Keratinocyte (primary cell): ENCODE measurements around the gene ZNF451. TPM values are rescaled to one million over a fixed set of nuclear protein-coding genes. Genes with fewer than 3 reads are reported as not detected.

Source experiments
- DNase-seq: peaks from one replicate; pipeline ENCODE4 v3.0.0-alpha.2; 2011; ENCODE audit warnings: low read depth, missing footprints, low spot score
- FAIRE-seq: peaks from 2 replicates; lab custom pipeline; 2011; peaks lifted over from hg19 to GRCh38; lab: Jason Lieb, UNC
- H2AFZ ChIP-seq: 2 replicates; pipeline ENCODE4 v1.6.0; 2012; ENCODE audit warnings: low read length, control low read depth, inconsistent platforms; ENCODE audit not compliant: control insufficient read depth
- H3K27ac ChIP-seq: 2 replicates; pipeline ENCODE4 v1.5.1; 2011; ENCODE audit warnings: low read length; ENCODE audit not compliant: control insufficient read depth, insufficient read depth
- H3K27me3 ChIP-seq: 3 replicates; pipeline ENCODE4 v1.6.0; 2011; ENCODE audit warnings: low read length; ENCODE audit not compliant: control insufficient read depth, insufficient read depth; ENCODE audit errors: extremely low read depth
- H3K36me3 ChIP-seq, 2 experiments: 2 replicates in 1 of 2; 3 replicates in 1 of 2; pipeline ENCODE4 v1.5.1; 2011; ENCODE audit warnings: low read length in 2 of 2, mild to moderate bottlenecking in 1 of 2; ENCODE audit not compliant: control insufficient read depth in 2 of 2, insufficient read depth in 2 of 2; ENCODE audit errors: extremely low read depth in 1 of 2
- H3K4me1 ChIP-seq: 3 replicates; pipeline ENCODE4 v1.5.1; 2011; ENCODE audit warnings: low read length; ENCODE audit not compliant: control insufficient read depth, insufficient read depth; ENCODE audit errors: extremely low read depth
- H3K4me2 ChIP-seq: 3 replicates; pipeline ENCODE4 v1.6.0; 2011; ENCODE audit warnings: low read depth, low read length; ENCODE audit not compliant: control insufficient read depth, insufficient read depth; ENCODE audit errors: extremely low read depth
- H3K4me3 ChIP-seq, 3 experiments: fragments of 200-600 bp in 1 of 3; sonication (generic) in 1 of 3; 2 replicates in 2 of 3; 3 replicates in 1 of 3; pipeline ENCODE4 v1.5.1; 2011 to 2016; ENCODE audit warnings: low read length in 3 of 3, mild to moderate bottlenecking in 3 of 3, control low read depth in 2 of 3, inconsistent platforms in 1 of 3, low read depth in 1 of 3, mixed read lengths in 1 of 3, mixed run types in 1 of 3, moderate library complexity in 1 of 3; ENCODE audit not compliant: control insufficient read depth in 2 of 3, insufficient read depth in 2 of 3; ENCODE audit errors: extremely low read depth in 1 of 3
- H3K79me2 ChIP-seq: 2 replicates; pipeline ENCODE4 v1.6.0; 2012; ENCODE audit warnings: low read length; ENCODE audit not compliant: control insufficient read depth, insufficient read depth
- H3K9ac ChIP-seq: 3 replicates; pipeline ENCODE4 v1.6.0; 2011; ENCODE audit warnings: low read length; ENCODE audit not compliant: control insufficient read depth, insufficient read depth; ENCODE audit errors: extremely low read depth
- H3K9me1 ChIP-seq: 3 replicates; pipeline ENCODE4 v1.6.0; 2011; ENCODE audit warnings: low read length; ENCODE audit not compliant: control insufficient read depth, insufficient read depth; ENCODE audit errors: extremely low read depth
- H3K9me3 ChIP-seq: 2 replicates; pipeline ENCODE4 v1.5.1; 2012; ENCODE audit warnings: low read depth, low read length; ENCODE audit not compliant: control insufficient read depth
- H4K20me1 ChIP-seq: 3 replicates; pipeline ENCODE4 v1.6.0; 2011; ENCODE audit warnings: low read length; ENCODE audit not compliant: control insufficient read depth, insufficient read depth; ENCODE audit errors: extremely low read depth
- CTCF ChIP-seq, 3 experiments: IDR thresholded peaks in 1 of 3; conservative IDR thresholded peaks in 1 of 3; optimal IDR thresholded peaks in 1 of 3; 2 replicates in 2 of 3; 3 replicates in 1 of 3; pipeline versions ENCODE3 to v1.5.1; 2011; ENCODE audit warnings: low read length in 3 of 3, mild to moderate bottlenecking in 3 of 3, moderate library complexity in 2 of 3, control low read depth in 1 of 3, inconsistent platforms in 1 of 3; ENCODE audit not compliant: insufficient read depth in 2 of 3; ENCODE audit errors: extremely low read depth in 1 of 3
- EZH2 ChIP-seq: IDR thresholded peaks from one replicate; pipeline ENCODE4 v1.6.1; 2012; ENCODE audit warnings: inconsistent platforms, mild to moderate bottlenecking, low read length, moderate library complexity
- dilution Hi-C: fragments of 300-500 bp; cut with MboI; formaldehyde crosslinking; loops from one replicate; pipeline ENCODE4 v1.7.0; 2020; ENCODE audit warnings: low sequenced_read_pairs; ENCODE audit not compliant: extremely low pct_ligation_motif_present
- polyA plus RNA-seq, 5 experiments: library from polyadenylated mRNA; depleted of rRNA in 3 of 5; stranded (reverse) in 3 of 5; stranded (forward) in 1 of 5; unstranded in 1 of 5; fragments of >200 nt; gene quantifications; 1 replicate in 1 of 5; 2 replicates in 3 of 5; 3 replicates in 1 of 5; pipeline versions ENCODE4 v1.2.1 to v1.2.3, GENCODE V29; 2011 to 2012; ENCODE audit warnings: missing spikeins in 2 of 5, low read depth in 1 of 5, low replicate concordance in 1 of 5

ZNF451 gene
- polyA plus RNA-seq, 1 donor (not counting 4 experiments of a cell fraction or from before 2014, with no cell fraction given), result 32.1 TPM

GRCh38 chr6:57138026-57138425 is 48.0 kb downstream of the ZNF451 start:
- H3K4me2 ChIP-seq, result no peak overlapping the region
- H3K27me3 ChIP-seq, result no peaks in the 10 kb centered on the region
- dilution Hi-C loops, result no loop called here
- H3K9ac ChIP-seq, result no peak overlapping the region
- DNase-seq (no peak), FAIRE-seq (no peak)
- H3K79me2 ChIP-seq, result no peaks in the 10 kb centered on the region
- H3K9me3 ChIP-seq, result no peaks in the 10 kb centered on the region
- H3K4me1 ChIP-seq, result no peaks in the 10 kb centered on the region
- peaks cover 8 to 11% of the 10 kb centered on the region in 2 experiments for H3K36me3 ChIP-seq
- no peak overlapping the region for H3K27ac ChIP-seq
- TF ChIP-seq EZH2 (no peak), CTCF (optimal IDR thresholded peaks at IDR 0.05 in 1 of 3, IDR thresholded peaks at IDR 0.05 in 1 of 3, conservative IDR thresholded peaks at IDR 0.05 in 1 of 3; ENCODE audit: extremely low read depth in 1 of 3, insufficient read depth in 2 of 3, low read length in 3 of 3) (no peak)
- H3K9me1 ChIP-seq, result no peaks in the 10 kb centered on the region
- no peak overlapping the region for H2AFZ ChIP-seq
- H3K4me3 ChIP-seq, result no peak overlapping the region
- H4K20me1 ChIP-seq, result no peaks in the 10 kb centered on the region

- DNase-seq, result no peak
- Histone ChIP-seq H4K20me1 (no peaks in the 10 kb centered on the region), H3K4me2 (no peak overlapping the region), H3K36me3 (peaks cover 8% of the 10 kb centered on the region in 2 experiments), H3K79me2 (no peaks in the 10 kb centered on the region), H3K27ac (no peak overlapping the region), H3K4me1 (no peaks in the 10 kb centered on the region), H3K9ac (no peak overlapping the region), H3K9me1 (no peaks in the 10 kb centered on the region), H2AFZ (no peak overlapping the region), H3K27me3 (no peaks in the 10 kb centered on the region), H3K4me3 (no peak overlapping the region), H3K9me3 (no peaks in the 10 kb centered on the region)
- no peak for TF ChIP-seq CTCF (optimal IDR thresholded peaks at IDR 0.05 in 1 of 3, IDR thresholded peaks at IDR 0.05 in 1 of 3, conservative IDR thresholded peaks at IDR 0.05 in 1 of 3; ENCODE audit: extremely low read depth in 1 of 3, insufficient read depth in 2 of 3, low read length in 3 of 3)
- TF ChIP-seq EZH2, result no peak
- FAIRE-seq, result no peak
- dilution Hi-C loops, result no loop called here
Measured at GRCh38 chr6:57141451-57142177, 51.6 kb downstream of the ZNF451 start.
